SK-N-SH (cell line): Measurements from ENCODE around the gene HLA-DMA.

Experiments used
- CTCF ChIP-seq: fragments of 200-600 bp; sonication (generic); IDR thresholded peaks from 2 replicates; pipeline ENCODE4 v1.6.1; 2017; ENCODE audit warnings: antibody characterized with exemption, mild to moderate bottlenecking, moderate library complexity
- EP300 ChIP-seq, 2 experiments: IDR thresholded peaks; 2 replicates each; pipeline versions ENCODE4 v1.4.0 to v1.6.1; 2012; ENCODE audit warnings: borderline replicate concordance in 1 of 2, low read depth in 1 of 2, low read length in 1 of 2
- ZBTB33 ChIP-seq: IDR thresholded peaks from 2 replicates; pipeline ENCODE4 v1.4.0; 2012; ENCODE audit warnings: low read depth, borderline replicate concordance
- TF ChIP-seq, protein P1 (sequence below): IDR thresholded peaks from 2 replicates; pipeline ENCODE4; 2012

DNA sequence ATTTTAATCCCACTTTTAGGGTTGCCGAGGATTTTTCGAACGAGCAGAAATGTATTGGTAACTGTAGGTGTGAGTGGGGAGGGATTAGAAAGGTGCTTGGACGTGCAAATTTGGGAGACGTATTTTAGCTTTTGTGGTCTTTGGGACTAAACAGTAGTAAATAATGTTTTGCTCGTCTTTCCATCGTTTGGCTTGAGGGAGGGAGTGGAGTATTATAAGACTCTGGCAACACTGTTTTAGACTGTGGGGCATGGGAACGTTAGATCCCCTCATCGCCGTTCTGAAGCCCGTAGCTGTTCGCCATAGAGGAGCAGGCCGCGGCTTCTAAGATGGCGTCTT, 18.3 kb upstream of the HLA-DMA start:
- no peak for TF ChIP-seq EP300 (IDR thresholded peaks at IDR 0.05; ENCODE audit: borderline replicate concordance in 1 of 2, low read depth in 1 of 2, low read length in 1 of 2)
- TF ChIP-seq ZBTB33 = no peak
- no peak for TF ChIP-seq CTCF
- TF ChIP-seq, protein P1, sequence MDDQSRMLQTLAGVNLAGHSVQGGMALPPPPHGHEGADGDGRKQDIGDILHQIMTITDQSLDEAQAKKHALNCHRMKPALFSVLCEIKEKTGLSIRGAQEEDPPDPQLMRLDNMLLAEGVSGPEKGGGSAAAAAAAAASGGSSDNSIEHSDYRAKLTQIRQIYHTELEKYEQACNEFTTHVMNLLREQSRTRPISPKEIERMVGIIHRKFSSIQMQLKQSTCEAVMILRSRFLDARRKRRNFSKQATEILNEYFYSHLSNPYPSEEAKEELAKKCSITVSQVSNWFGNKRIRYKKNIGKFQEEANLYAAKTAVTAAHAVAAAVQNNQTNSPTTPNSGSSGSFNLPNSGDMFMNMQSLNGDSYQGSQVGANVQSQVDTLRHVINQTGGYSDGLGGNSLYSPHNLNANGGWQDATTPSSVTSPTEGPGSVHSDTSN = no peak
